ENCODE measurements around the gene CLCN5. TPM values are rescaled to one million over a fixed set of nuclear protein-coding genes. Genes with fewer than 3 reads are reported as not detected.

The CLCN5 gene
- total RNA-seq, 3 donors from 2014 or later: 5.0 to 7.5 (median 6.6) TPM

DNA sequence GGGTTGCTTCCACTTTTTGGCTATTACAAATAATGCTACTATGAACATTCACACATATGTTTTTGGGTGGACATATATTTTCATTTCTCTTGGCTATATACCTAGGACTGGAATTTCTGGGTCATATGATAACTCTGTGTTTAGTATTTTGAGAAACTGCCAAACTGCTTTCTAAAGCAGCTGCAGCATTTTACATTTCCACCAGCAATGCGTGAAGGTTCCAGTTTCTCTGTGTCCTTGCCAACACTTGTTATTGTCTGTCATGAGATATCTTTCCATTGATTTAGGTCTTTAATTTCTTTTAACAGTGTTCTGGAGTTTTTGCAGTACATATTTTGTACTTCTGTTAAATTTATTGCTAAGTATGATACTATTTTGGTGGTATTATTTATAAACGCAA lies 48.3 kb downstream of the CLCN5 start:
- no peak for TF ChIP-seq POLR2AphosphoS5 (IDR thresholded peaks at IDR 0.05)
- H3K27me3 ChIP-seq: peaks cover 0 to under 1% of the 10 kb centered on the region in 2 donors
- no peaks in the 10 kb centered on the region for H3K4me1 ChIP-seq
- no peaks in the 10 kb centered on the region for H3K36me3 ChIP-seq
- no peak for DNase-seq (ENCODE audit: low spot score in 2 of 2)
- H3K4me3 ChIP-seq: no peak overlapping the region
- H3K27ac ChIP-seq: no peak overlapping the region
- intact Hi-C loops (cut with DNase I; ENCODE audit: low total_unique reads): no loop called here
- H3K9me3 ChIP-seq: peaks cover 0 to 23% of the 10 kb centered on the region in 2 donors

DNA sequence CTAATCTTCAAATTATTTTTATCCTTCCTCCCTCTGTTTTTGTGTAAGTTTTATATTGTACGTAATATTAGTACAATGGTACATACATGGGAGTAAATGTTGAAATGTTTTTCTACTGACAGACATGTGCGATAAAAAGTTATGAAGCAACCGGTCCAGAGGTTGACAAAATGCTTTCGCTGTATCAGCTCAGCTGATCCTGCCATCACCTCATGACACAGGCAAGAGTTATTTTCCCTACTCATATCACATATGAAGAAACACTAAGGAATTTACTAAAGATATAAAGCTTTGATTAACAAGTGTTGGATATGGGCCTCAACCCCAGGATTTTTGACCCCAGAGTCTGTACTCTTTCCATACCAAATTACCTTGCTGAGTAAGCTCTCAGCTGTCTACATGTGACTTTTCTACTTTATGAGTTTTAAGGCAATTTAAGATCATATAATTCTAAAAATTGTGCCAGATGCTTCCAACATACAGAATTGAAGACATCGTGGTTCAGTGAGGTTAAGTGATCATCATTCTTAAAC lies 50.0 kb downstream of the CLCN5 start:
- H3K4me3 ChIP-seq: no peak overlapping the region
- peaks cover 0 to 13% of the 10 kb centered on the region in 2 donors for H3K27me3 ChIP-seq
- no peak overlapping the region for H3K27ac ChIP-seq
- DNase-seq (ENCODE audit: low spot score in 2 of 2): no peak
- no peak for TF ChIP-seq POLR2A (IDR thresholded peaks at IDR 0.05)
- TF ChIP-seq, protein P1, sequence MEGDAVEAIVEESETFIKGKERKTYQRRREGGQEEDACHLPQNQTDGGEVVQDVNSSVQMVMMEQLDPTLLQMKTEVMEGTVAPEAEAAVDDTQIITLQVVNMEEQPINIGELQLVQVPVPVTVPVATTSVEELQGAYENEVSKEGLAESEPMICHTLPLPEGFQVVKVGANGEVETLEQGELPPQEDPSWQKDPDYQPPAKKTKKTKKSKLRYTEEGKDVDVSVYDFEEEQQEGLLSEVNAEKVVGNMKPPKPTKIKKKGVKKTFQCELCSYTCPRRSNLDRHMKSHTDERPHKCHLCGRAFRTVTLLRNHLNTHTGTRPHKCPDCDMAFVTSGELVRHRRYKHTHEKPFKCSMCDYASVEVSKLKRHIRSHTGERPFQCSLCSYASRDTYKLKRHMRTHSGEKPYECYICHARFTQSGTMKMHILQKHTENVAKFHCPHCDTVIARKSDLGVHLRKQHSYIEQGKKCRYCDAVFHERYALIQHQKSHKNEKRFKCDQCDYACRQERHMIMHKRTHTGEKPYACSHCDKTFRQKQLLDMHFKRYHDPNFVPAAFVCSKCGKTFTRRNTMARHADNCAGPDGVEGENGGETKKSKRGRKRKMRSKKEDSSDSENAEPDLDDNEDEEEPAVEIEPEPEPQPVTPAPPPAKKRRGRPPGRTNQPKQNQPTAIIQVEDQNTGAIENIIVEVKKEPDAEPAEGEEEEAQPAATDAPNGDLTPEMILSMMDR (IDR thresholded peaks at IDR 0.05): no peak
- intact Hi-C loops (cut with DNase I; ENCODE audit: low total_unique reads): no loop called here
- peaks cover 0 to 23% of the 10 kb centered on the region in 2 donors for H3K9me3 ChIP-seq
- H3K36me3 ChIP-seq: no peaks in the 10 kb centered on the region
- H3K4me1 ChIP-seq: no peaks in the 10 kb centered on the region

DNA sequence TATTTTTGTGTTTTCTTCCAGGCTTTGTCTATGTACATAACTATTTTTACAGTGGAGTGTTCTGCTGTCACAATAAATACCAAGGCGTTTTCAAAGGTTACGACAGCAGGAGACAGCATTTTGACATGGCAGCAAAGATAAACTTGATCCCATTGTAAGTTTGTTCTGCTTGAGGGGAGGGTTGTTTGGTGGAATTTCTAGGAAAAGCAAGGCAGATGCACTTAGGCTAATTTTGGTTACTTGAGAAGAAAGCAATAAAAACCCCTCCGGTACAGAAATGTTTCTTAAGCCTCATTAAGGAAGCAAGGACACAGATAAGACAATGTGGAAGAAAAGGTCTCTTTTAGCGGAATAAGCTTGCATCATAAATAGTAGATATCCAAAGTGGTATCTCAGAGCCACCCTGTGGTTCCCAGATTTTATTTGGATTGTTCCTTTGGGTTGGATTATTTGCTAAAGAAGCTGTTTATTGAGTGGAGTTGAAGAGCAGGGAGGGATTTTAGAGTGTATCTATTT lies 54.3 kb downstream of the CLCN5 start:
- intact Hi-C loops (cut with DNase I; ENCODE audit: low total_unique reads): no loop called here
- DNase-seq (ENCODE audit: low spot score in 2 of 2): no peak
- Histone ChIP-seq H3K4me1 (no peaks in the 10 kb centered on the region), H3K36me3 (no peaks in the 10 kb centered on the region), H3K27me3 (peaks cover 0 to 19% of the 10 kb centered on the region in 2 donors), H3K27ac (no peak overlapping the region), H3K4me3 (no peak overlapping the region), H3K9me3 (no peaks in the 10 kb centered on the region)
- TF ChIP-seq, protein P1 (IDR thresholded peaks at IDR 0.05): no peak
- TF ChIP-seq POLR2AphosphoS5 (IDR thresholded peaks at IDR 0.05) (no peak), POLR2A (IDR thresholded peaks at IDR 0.05) (no peak)

DNA sequence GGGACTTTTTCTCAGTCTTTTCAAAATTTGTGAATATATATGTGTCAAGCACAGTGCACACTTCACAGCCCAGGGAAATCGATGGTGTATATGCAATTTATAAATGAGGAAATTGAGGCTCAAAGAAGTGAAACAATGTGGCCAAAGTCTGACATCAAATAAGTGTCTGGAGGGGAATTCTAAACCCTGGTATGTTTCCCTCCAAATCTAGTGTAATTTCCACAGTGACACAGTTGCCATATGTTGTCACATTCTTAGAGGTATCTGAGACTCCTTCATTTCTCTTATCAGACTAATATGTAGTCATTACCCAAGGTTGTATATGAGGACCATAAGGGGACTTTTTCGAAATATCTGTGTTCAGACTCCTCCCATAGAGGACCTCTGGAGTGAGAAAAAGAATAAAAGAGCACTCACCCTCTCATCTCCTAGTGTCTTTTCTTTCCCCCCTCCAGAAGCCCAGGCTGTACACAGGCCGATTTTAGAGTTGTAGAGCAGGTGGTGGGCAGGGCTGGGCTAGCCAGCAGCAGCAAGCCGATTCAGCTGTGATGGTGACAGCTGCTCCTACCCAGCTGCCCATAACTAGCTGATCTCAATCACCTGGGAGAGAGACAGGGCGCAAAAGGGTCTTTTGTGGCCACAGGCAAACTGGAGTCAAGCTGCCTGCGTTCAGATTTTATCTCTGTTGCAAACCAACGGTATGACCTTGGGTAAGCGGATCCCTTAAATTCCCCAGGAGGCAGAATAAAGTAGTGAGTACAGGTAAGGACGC lies 55.1 kb downstream of the CLCN5 start:
- Histone ChIP-seq H3K4me1 (no peaks in the 10 kb centered on the region), H3K36me3 (no peaks in the 10 kb centered on the region), H3K9me3 (no peaks in the 10 kb centered on the region), H3K27me3 (peaks cover 0 to 22% of the 10 kb centered on the region in 2 donors), H3K4me3 (no peak overlapping the region), H3K27ac (no peak overlapping the region)
- DNase-seq (ENCODE audit: low spot score in 2 of 2): no peak
- TF ChIP-seq POLR2AphosphoS5 (IDR thresholded peaks at IDR 0.05) (no peak), POLR2A (IDR thresholded peaks at IDR 0.05) (no peak)
- TF ChIP-seq, protein P1 (IDR thresholded peaks at IDR 0.05): no peak
- intact Hi-C loops (cut with DNase I; ENCODE audit: low total_unique reads): no loop called here

DNA sequence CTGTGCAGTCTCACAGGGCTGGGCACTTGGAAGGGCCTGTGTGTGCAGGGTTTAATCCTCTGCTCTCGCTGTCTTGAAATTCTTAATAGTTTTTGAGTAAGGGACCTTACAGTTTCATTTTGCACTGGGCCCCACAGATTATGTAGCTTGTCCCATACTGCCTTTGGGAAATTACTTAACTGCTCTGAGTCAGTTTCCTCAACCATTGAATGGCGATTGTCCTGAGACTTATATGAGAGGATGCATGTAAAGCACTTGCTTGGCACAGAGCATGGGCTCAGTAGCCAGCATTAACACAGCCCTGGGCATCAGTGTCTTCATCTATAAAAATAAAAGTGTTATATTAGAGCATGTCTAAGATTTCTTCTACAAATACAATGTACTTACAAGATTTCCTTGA lies 55.8 kb downstream of the CLCN5 start:
- H3K4me3 ChIP-seq: no peak overlapping the region
- TF ChIP-seq POLR2AphosphoS5 (IDR thresholded peaks at IDR 0.05) (no peak), POLR2A (IDR thresholded peaks at IDR 0.05) (no peak)
- TF ChIP-seq, protein P1 (IDR thresholded peaks at IDR 0.05): no peak
- no peaks in the 10 kb centered on the region for H3K36me3 ChIP-seq
- intact Hi-C loops (cut with DNase I; ENCODE audit: low total_unique reads): no loop called here
- DNase-seq (ENCODE audit: low spot score in 2 of 2): no peak
- H3K4me1 ChIP-seq: no peaks in the 10 kb centered on the region
- H3K9me3 ChIP-seq: no peaks in the 10 kb centered on the region
- no peak overlapping the region for H3K27ac ChIP-seq
- H3K27me3 ChIP-seq: peaks cover 0 to 22% of the 10 kb centered on the region in 2 donors

Measured in breast epithelium (tissue), 4 donors.